ENCODE results near the gene TIGD1. TPM values are rescaled to one million over a fixed set of nuclear protein-coding genes. Genes with fewer than 3 reads are reported as not detected.

Gene TIGD1
- polyA plus RNA-seq, 1 experiment = 4.3 TPM

- POLR2A ChIA-PET = interaction anchor here (0.7 kb wide), 1 partner anchor 16 kb away, joined by 3 read pairs; no protein-coding TSS in a partner anchor
- DNase-seq (ENCODE audit: low read depth, low spot score) = no peak
- no peak overlapping the region for H3K27ac ChIP-seq (ENCODE audit: low read depth, low read length)
- TF ChIP-seq CTCF (IDR thresholded peaks at IDR 0.05; ENCODE audit: low read depth, low read length) = no peak
- H3K27me3 ChIP-seq (ENCODE audit: control insufficient read depth, insufficient read depth, low read length) = no peaks in the 10 kb centered on the region
- CTCF ChIA-PET = interaction anchor here (0.5 kb wide), 1 partner anchor 38 kb away, joined by 4 read pairs; no protein-coding TSS in a partner anchor
- H3K9me3 ChIP-seq (ENCODE audit: control insufficient read depth, insufficient read depth, low read length) = no peaks in the 10 kb centered on the region
- H3K4me3 ChIP-seq (ENCODE audit: low read depth, low read length) = no peak overlapping the region
These were observed 33.9 kb upstream of the TIGD1 start for GRCh38 chr2:232584238-232584637.

GRCh38 chr2:232581725-232582124, 31.4 kb upstream of the TIGD1 start:
- ChIA-PET CTCF (no interaction called here), POLR2A (no interaction called here)
- no peak for DNase-seq (ENCODE audit: low read depth, low spot score)
- no peaks in the 10 kb centered on the region for H3K9me3 ChIP-seq (ENCODE audit: control insufficient read depth, insufficient read depth, low read length)
- no peak overlapping the region for H3K27ac ChIP-seq (ENCODE audit: low read depth, low read length)
- H3K4me3 ChIP-seq (ENCODE audit: low read depth, low read length) = no peak overlapping the region
- no peak for TF ChIP-seq CTCF (IDR thresholded peaks at IDR 0.05; ENCODE audit: low read depth, low read length)
- no peaks in the 10 kb centered on the region for H3K27me3 ChIP-seq (ENCODE audit: control insufficient read depth, insufficient read depth, low read length)

- no peaks in the 10 kb centered on the region for H3K9me3 ChIP-seq (ENCODE audit: control insufficient read depth, insufficient read depth, low read length)
- no peak overlapping the region for H3K27ac ChIP-seq (ENCODE audit: low read depth, low read length)
- DNase-seq (ENCODE audit: low read depth, low spot score) = no peak
- ChIA-PET POLR2A (no interaction called here), CTCF (no interaction called here)
- no peaks in the 10 kb centered on the region for H3K27me3 ChIP-seq (ENCODE audit: control insufficient read depth, insufficient read depth, low read length)
- no peak overlapping the region for H3K4me3 ChIP-seq (ENCODE audit: low read depth, low read length)
- no peak for TF ChIP-seq CTCF (IDR thresholded peaks at IDR 0.05; ENCODE audit: low read depth, low read length)
These were observed 30.3 kb upstream of the TIGD1 start for GRCh38 chr2:232580648-232580981.

GRCh38 chr2:232578626-232579025, 28.3 kb upstream of the TIGD1 start:
- ChIA-PET POLR2A (interaction anchor here (0.6 to 1.1 kb wide), 2 partner anchors 24 to 28 kb away, joined by 3 to 5 read pairs; partner anchors contain the start of genes EIF4E2 and TIGD1), CTCF (no interaction called here)
- DNase-seq (ENCODE audit: low read depth, low spot score) = no peak
- no peak for TF ChIP-seq CTCF (IDR thresholded peaks at IDR 0.05; ENCODE audit: low read depth, low read length)
- H3K4me3 ChIP-seq (ENCODE audit: low read depth, low read length) = no peak overlapping the region
- no peak overlapping the region for H3K27ac ChIP-seq (ENCODE audit: low read depth, low read length)
- H3K9me3 ChIP-seq (ENCODE audit: control insufficient read depth, insufficient read depth, low read length) = no peaks in the 10 kb centered on the region
- H3K27me3 ChIP-seq (ENCODE audit: control insufficient read depth, insufficient read depth, low read length) = no peaks in the 10 kb centered on the region

- no peaks in the 10 kb centered on the region for H3K27me3 ChIP-seq (ENCODE audit: control insufficient read depth, insufficient read depth, low read length)
- no peak overlapping the region for H3K27ac ChIP-seq (ENCODE audit: low read depth, low read length)
- no peak for TF ChIP-seq CTCF (IDR thresholded peaks at IDR 0.05; ENCODE audit: low read depth, low read length)
- CTCF ChIA-PET = no interaction called here
- no peak overlapping the region for H3K4me3 ChIP-seq (ENCODE audit: low read depth, low read length)
- DNase-seq (ENCODE audit: low read depth, low spot score) = no peak
- H3K9me3 ChIP-seq (ENCODE audit: control insufficient read depth, insufficient read depth, low read length) = no peaks in the 10 kb centered on the region
- POLR2A ChIA-PET = interaction anchor here (1.1 kb wide), 1 partner anchor 27 kb away, joined by 3 read pairs; the partner anchor contains the start of genes EIF4E2 and TIGD1
These were observed 27.5 kb upstream of the TIGD1 start for GRCh38 chr2:232577841-232578240.
